ACC112 (cell line): ENCODE measurements around the gene CNNM3.

Experiments
- H2AFZ ChIP-seq: fragments of 200-600 bp; sonication (generic); one replicate; pipeline ENCODE4 v1.6.0; 2017; ENCODE audit warnings: antibody characterized with exemption, low read length; ENCODE audit not compliant: unreplicated experiment
- H3K27ac ChIP-seq: fragments of 200-600 bp; sonication (generic); 2 replicates; pipeline ENCODE4 v1.5.1; 2014; ENCODE audit warnings: low read depth, mild to moderate bottlenecking, antibody characterized with exemption, low read length, moderate library complexity
- H3K27me3 ChIP-seq: fragments of 200-600 bp; sonication (generic); 2 replicates; pipeline ENCODE4 v1.6.1; 2014; ENCODE audit warnings: mild to moderate bottlenecking, antibody characterized with exemption, low read length, moderate library complexity, mixed read lengths; ENCODE audit not compliant: insufficient read depth
- H3K36me3 ChIP-seq: fragments of 200-600 bp; sonication (generic); 2 replicates; pipeline ENCODE4 v1.6.1; 2016; ENCODE audit warnings: mild to moderate bottlenecking, antibody characterized with exemption, low read length, moderate library complexity, mixed read lengths; ENCODE audit not compliant: insufficient read depth
- H3K4me1 ChIP-seq: fragments of 200-600 bp; sonication (generic); one replicate; pipeline ENCODE4 v1.6.1; 2016; ENCODE audit warnings: low read length, mixed read lengths; ENCODE audit not compliant: insufficient read depth, unreplicated experiment, control insufficient read depth
- H3K4me3 ChIP-seq: fragments of 200-600 bp; sonication (generic); 2 replicates; pipeline ENCODE4 v1.5.1; 2014; ENCODE audit warnings: mild to moderate bottlenecking, low read depth, low read length
- H3K79me2 ChIP-seq: fragments of 200-600 bp; sonication (generic); one replicate; pipeline ENCODE4 v1.6.0; 2016; ENCODE audit warnings: low read length; ENCODE audit not compliant: control insufficient read depth, unreplicated experiment, insufficient read depth

The CNNM3 gene

DNA sequence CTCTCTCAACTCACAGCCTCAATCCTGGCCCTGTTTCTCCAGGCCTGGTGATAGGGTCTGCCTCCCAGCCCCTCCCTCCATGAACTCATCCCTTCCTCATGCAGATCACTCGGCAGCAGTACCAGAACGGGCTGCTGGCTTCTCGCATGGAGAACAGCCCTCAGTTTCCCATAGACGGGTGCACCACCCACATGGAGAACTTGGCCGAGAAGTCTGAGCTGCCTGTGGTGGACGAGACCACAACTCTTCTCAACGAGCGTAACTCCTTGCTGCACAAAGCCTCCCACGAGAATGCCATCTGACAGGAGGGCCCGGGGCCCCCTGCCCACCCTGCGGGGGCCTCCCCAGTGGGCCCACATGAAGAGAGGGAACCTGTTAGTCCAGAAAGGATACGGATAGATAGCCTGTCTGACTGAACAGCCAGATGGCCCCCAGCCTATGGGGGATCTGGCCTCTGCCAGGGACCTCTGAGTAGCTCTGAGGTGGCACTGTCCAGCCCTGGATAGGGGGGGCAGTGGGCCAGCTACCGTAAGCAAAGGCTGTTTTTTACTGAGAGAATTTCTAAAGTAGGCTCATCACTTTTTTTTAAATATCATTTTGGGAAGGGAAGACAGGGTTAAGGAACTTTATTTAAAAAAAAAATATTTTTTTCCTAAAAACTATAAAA is 6.7 kb upstream of the CNNM3 start:
- Histone ChIP-seq H3K27ac (no peak overlapping the region), H3K4me1 (peaks cover 4% of the 10 kb centered on the region), H2AFZ (no peak overlapping the region), H3K4me3 (no peak overlapping the region), H3K79me2 (no peaks in the 10 kb centered on the region), H3K27me3 (no peaks in the 10 kb centered on the region), H3K36me3 (no peaks in the 10 kb centered on the region)

- peaks cover 6% of the 10 kb centered on the region for H3K4me1 ChIP-seq
- no peak overlapping the region for H2AFZ ChIP-seq
- H3K4me3 ChIP-seq, result no peak overlapping the region
- H3K27me3 ChIP-seq, result no peaks in the 10 kb centered on the region
- no peaks in the 10 kb centered on the region for H3K36me3 ChIP-seq
- H3K27ac ChIP-seq, result no peak overlapping the region
- H3K79me2 ChIP-seq, result no peaks in the 10 kb centered on the region
Observed at GRCh38 chr2:96809951-96810782, 5.9 kb upstream of the CNNM3 start.

DNA sequence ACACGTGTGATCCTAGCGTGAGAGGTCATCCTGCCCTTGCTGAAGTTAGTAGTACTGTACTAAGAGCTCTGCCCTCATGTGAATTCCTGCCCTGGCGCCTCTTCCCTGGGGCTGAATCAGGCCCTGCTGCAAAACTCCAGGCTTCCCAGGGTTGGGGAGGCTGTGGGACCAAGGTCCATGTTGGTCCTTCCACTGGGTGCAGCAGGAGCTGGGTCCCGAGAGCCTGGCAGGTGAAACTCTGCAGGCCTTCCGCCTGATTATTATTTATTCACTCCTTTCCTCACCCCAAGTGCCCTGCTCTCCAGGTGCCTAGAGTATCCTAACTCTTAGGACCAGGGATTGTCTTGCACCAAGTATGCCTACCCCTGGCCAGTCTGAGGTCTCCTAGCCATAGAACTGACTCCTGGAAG is 5.3 kb upstream of the CNNM3 start:
- H3K27ac ChIP-seq, result no peak overlapping the region
- no peaks in the 10 kb centered on the region for H3K27me3 ChIP-seq
- H3K4me1 ChIP-seq, result peaks cover 8% of the 10 kb centered on the region
- no peaks in the 10 kb centered on the region for H3K36me3 ChIP-seq
- no peak overlapping the region for H2AFZ ChIP-seq
- no peak overlapping the region for H3K4me3 ChIP-seq
- no peaks in the 10 kb centered on the region for H3K79me2 ChIP-seq

DNA sequence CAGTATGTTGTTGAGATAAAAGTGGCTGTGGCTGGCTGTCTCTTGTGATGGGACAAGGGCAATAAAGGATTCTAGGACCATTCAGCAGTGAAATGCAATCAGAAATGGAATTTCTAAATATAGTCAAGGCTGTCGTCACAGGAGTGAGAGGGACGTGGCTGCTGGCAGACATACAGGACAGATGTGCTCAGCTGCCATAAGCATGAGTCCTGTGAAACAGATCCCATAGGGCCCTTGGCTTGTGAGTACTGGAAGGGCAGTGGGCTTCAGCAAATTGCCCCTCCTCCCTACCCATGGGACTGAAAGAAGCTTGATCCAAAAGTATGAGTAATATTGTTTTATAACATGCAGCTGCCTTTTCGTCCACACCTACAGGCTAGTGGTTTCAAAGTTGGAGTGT is 4.2 kb upstream of the CNNM3 start:
- no peak overlapping the region for H3K27ac ChIP-seq
- peaks cover 8% of the 10 kb centered on the region for H3K4me1 ChIP-seq
- H3K4me3 ChIP-seq, result no peak overlapping the region
- no peaks in the 10 kb centered on the region for H3K36me3 ChIP-seq
- no peaks in the 10 kb centered on the region for H3K27me3 ChIP-seq
- H3K79me2 ChIP-seq, result no peaks in the 10 kb centered on the region
- no peak overlapping the region for H2AFZ ChIP-seq

- H3K27me3 ChIP-seq, result no peaks in the 10 kb centered on the region
- no peak overlapping the region for H2AFZ ChIP-seq
- H3K27ac ChIP-seq, result no peak overlapping the region
- no peaks in the 10 kb centered on the region for H3K79me2 ChIP-seq
- H3K4me3 ChIP-seq, result no peak overlapping the region
- H3K4me1 ChIP-seq, result peaks cover 15% of the 10 kb centered on the region
- H3K36me3 ChIP-seq, result no peaks in the 10 kb centered on the region
Observed at GRCh38 chr2:96813656-96814055, 2.4 kb upstream of the CNNM3 start.

DNA sequence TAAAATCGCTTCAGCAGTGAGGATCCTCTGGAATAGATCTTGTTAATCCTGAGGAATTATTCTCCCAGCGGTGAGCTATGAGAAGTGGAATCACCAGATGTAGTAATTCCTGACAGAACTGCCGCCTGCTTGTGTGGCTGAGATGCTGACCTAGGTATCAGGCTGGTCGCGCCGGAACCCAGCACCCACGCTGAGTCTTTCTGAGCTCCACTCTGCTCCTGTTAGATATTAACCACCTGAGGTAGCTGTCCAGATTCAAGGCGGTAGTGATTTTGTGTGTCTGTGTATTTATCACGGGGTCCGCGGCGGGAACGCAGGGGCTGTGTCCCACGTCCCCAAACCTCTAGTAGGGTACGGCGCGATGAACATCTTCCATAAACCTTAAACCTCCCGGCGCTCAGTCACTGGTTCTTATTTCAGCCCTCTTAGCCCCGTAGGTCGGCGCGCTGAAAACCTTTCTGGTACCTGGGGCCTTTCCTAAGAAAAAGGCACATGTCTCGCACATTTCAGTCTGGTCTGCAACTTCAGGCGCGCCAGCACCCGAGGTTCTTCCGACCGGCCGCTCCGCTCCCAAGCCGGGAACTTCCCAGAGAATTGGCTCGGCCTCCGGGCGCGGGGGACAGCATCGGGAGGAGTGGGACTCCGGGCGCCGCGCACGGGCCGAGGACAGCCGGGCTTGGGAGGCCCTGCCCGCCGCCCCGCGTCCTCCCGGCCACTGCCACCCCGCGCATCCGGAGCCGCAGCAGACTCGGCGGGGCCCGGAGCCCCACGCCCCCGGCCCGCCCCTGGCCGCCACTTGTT is 542 bp upstream of the CNNM3 start:
- H3K27ac ChIP-seq, result no peak overlapping the region
- no peaks in the 10 kb centered on the region for H3K36me3 ChIP-seq
- H3K79me2 ChIP-seq, result no peaks in the 10 kb centered on the region
- peak overlapping the region; percentile 83 for H3K4me3 ChIP-seq
- peaks cover 15% of the 10 kb centered on the region for H3K4me1 ChIP-seq
- peak overlapping the region; percentile 80 for H2AFZ ChIP-seq
- H3K27me3 ChIP-seq, result no peaks in the 10 kb centered on the region

- H3K27me3 ChIP-seq, result no peaks in the 10 kb centered on the region
- peak overlapping the region; percentile 83 for H3K4me3 ChIP-seq
- H2AFZ ChIP-seq, result peak overlapping the region; percentile 56
- no peaks in the 10 kb centered on the region for H3K36me3 ChIP-seq
- peaks cover 14% of the 10 kb centered on the region for H3K4me1 ChIP-seq
- no peaks in the 10 kb centered on the region for H3K79me2 ChIP-seq
- H3K27ac ChIP-seq, result no peak overlapping the region
Observed at GRCh38 chr2:96816836-96817702, 1.0 kb downstream of the CNNM3 start.

- H2AFZ ChIP-seq, result no peak overlapping the region
- H3K27me3 ChIP-seq, result no peaks in the 10 kb centered on the region
- no peak overlapping the region for H3K27ac ChIP-seq
- H3K4me3 ChIP-seq, result no peak overlapping the region
- no peaks in the 10 kb centered on the region for H3K36me3 ChIP-seq
- no peaks in the 10 kb centered on the region for H3K79me2 ChIP-seq
- H3K4me1 ChIP-seq, result peaks cover 11% of the 10 kb centered on the region
Observed at GRCh38 chr2:96817882-96818281, 1.8 kb downstream of the CNNM3 start.

GRCh38 chr2:96819128-96819875 is 3.2 kb downstream of the CNNM3 start:
- Histone ChIP-seq H3K27ac (no peak overlapping the region), H3K4me3 (no peak overlapping the region), H2AFZ (no peak overlapping the region), H3K36me3 (no peaks in the 10 kb centered on the region), H3K27me3 (no peaks in the 10 kb centered on the region), H3K79me2 (no peaks in the 10 kb centered on the region), H3K4me1 (peaks cover 11% of the 10 kb centered on the region)
